GM18870 (cell line): Measurements from ENCODE around the gene RRN3.
A peak's percentile ranks its signal among the peaks of the same experiment; 100 is the strongest.
"Not testable (repeated sequence)": the region's sequence is repeated elsewhere in the genome, so short reads cannot be mapped to it uniquely, and the experiment has no call there.

ENCODE experiments used
- ATAC-seq: cut with Tn5 transposase; IDR thresholded peaks from one replicate; pipeline ENCODE4 v1.9.1; 2021; ENCODE audit warnings: moderate library complexity; ENCODE audit not compliant: unreplicated experiment

Gene RRN3

GRCh38 chr16:15028801-15029698 is 65.0 kb downstream of the RRN3 start:
- not testable (repeated sequence) for ATAC-seq

- ATAC-seq = not testable (repeated sequence)
These were observed 65.7 kb downstream of the RRN3 start for GRCh38 chr16:15028345-15028715.

GRCh38 chr16:15027503-15028344 is 66.3 kb downstream of the RRN3 start:
- not testable (repeated sequence) for ATAC-seq

GRCh38 chr16:15027051-15027450 is 67.0 kb downstream of the RRN3 start:
- ATAC-seq = not testable (repeated sequence)

- ATAC-seq = not testable (repeated sequence)
These were observed 68.7 kb downstream of the RRN3 start for GRCh38 chr16:15025234-15025951.

GRCh38 chr16:15024858-15025199 is 69.2 kb downstream of the RRN3 start:
- not testable (repeated sequence) for ATAC-seq

GRCh38 chr16:15023381-15024077 is 70.5 kb downstream of the RRN3 start:
- ATAC-seq = not testable (repeated sequence)

- ATAC-seq = peak; percentile 48
These were observed 71.9 kb downstream of the RRN3 start for GRCh38 chr16:15022194-15022593.

GRCh38 chr16:15021429-15021828 is 72.6 kb downstream of the RRN3 start:
- ATAC-seq = not testable (repeated sequence)

GRCh38 chr16:15016951-15017580 is 77.0 kb downstream of the RRN3 start:
- not testable (repeated sequence) for ATAC-seq

- ATAC-seq = not testable (repeated sequence)
These were observed 77.7 kb downstream of the RRN3 start for GRCh38 chr16:15016354-15016753.

- not testable (repeated sequence) for ATAC-seq
These were observed 78.4 kb downstream of the RRN3 start for GRCh38 chr16:15015671-15016070.

- ATAC-seq = not testable (repeated sequence)
These were observed 81.1 kb downstream of the RRN3 start for GRCh38 chr16:15012941-15013340.
